NB4 (cell line): Measurements from ENCODE around the gene SLC39A2.

Experiments
- DNase-seq: peaks from one replicate; pipeline ENCODE4 v3.0.0; 2010; ENCODE audit warnings: low read depth
- H3K4me3 ChIP-seq: one replicate; pipeline ENCODE4 v1.5.1; 2011; ENCODE audit warnings: mild to moderate bottlenecking, low read depth, low read length, moderate library complexity
- CTCF ChIP-seq: IDR thresholded peaks from one replicate; pipeline ENCODE4 v1.5.1; 2012; ENCODE audit warnings: low read depth, low read length
- MAX ChIP-seq: IDR thresholded peaks from 2 replicates; pipeline ENCODE4 v1.6.1; 2011; ENCODE audit warnings: low read depth, low read length
- MYC ChIP-seq: IDR thresholded peaks from 2 replicates; pipeline ENCODE4 v1.6.1; 2011; ENCODE audit warnings: low read depth, low read length
- POLR2A ChIP-seq: IDR thresholded peaks from 2 replicates; pipeline ENCODE4 v1.6.1; 2011; ENCODE audit warnings: mild to moderate bottlenecking; ENCODE audit not compliant: insufficient read length; ENCODE audit errors: extremely low read depth

Gene SLC39A2

GRCh38 chr14:21018286-21018685, 19.2 kb downstream of the SLC39A2 start:
- no peak for DNase-seq
- TF ChIP-seq MAX, result no peak
- TF ChIP-seq CTCF, result no peak
- no peak overlapping the region for H3K4me3 ChIP-seq

- no peak overlapping the region for H3K4me3 ChIP-seq
- TF ChIP-seq POLR2A (no peak), MYC (no peak), CTCF (no peak), MAX (no peak)
- no peak for DNase-seq
These were observed 19.7 kb downstream of the SLC39A2 start for GRCh38 chr14:21018781-21019180.

- no peak for TF ChIP-seq POLR2A
- no peak for TF ChIP-seq CTCF
- TF ChIP-seq MYC, result no peak
- TF ChIP-seq MAX, result no peak
- DNase-seq, result peak; percentile 27
These were observed 20.3 kb downstream of the SLC39A2 start for GRCh38 chr14:21019366-21019765.

GRCh38 chr14:21020977-21021545, 22.0 kb downstream of the SLC39A2 start:
- no peak for TF ChIP-seq POLR2A
- no peak for TF ChIP-seq CTCF
- no peak for TF ChIP-seq MAX
- TF ChIP-seq MYC, result no peak
- no peak overlapping the region for H3K4me3 ChIP-seq

More at GRCh38 chr14:21019366-21019765, 20.3 kb downstream of the SLC39A2 start:
- H3K4me3 ChIP-seq, result no peak overlapping the region

GRCh38 chr14:21022686-21023085, 23.6 kb downstream of the SLC39A2 start:
- no peak for DNase-seq

More at GRCh38 chr14:21020977-21021545, 22.0 kb downstream of the SLC39A2 start:
- no peak for DNase-seq

More at GRCh38 chr14:21022686-21023085, 23.6 kb downstream of the SLC39A2 start:
- TF ChIP-seq MYC (no peak), POLR2A (no peak), CTCF (no peak), MAX (no peak)
- no peak overlapping the region for H3K4me3 ChIP-seq
